Fibroblast of the aortic adventitia (primary cell): ENCODE results near the gene NFKBIZ. TPM values are rescaled to one million over a fixed set of nuclear protein-coding genes. Genes with fewer than 3 reads are reported as not detected.

Experiments used
- DNase-seq: peaks from one replicate; pipeline ENCODE4 v3.0.0-alpha.2; 2010; ENCODE audit warnings: low read depth
- H3K4me3 ChIP-seq: 2 replicates; pipeline ENCODE4 v1.5.1; 2011; ENCODE audit warnings: low read depth, mild to moderate bottlenecking, control low read depth, low read length, moderate library complexity
- CTCF ChIP-seq: IDR thresholded peaks from 2 replicates; pipeline ENCODE4 v1.5.1; 2011; ENCODE audit warnings: mild to moderate bottlenecking, low read length, control low read depth, inconsistent platforms; ENCODE audit not compliant: insufficient read depth
- total RNA-seq: library from RNA; depleted of rRNA; stranded (reverse); fragments of >200 nt; gene quantifications from 2 replicates; pipeline ENCODE4 v1.2.3, GENCODE V29; 2012; ENCODE audit warnings: low replicate concordance

NFKBIZ gene
- total RNA-seq, 1 donor, result 17.5 TPM

- H3K4me3 ChIP-seq, result no peak overlapping the region
- no peak for TF ChIP-seq CTCF
- no peak for DNase-seq
Measured at GRCh38 chr3:101825904-101826445, 23.3 kb upstream of the NFKBIZ start.

DNA sequence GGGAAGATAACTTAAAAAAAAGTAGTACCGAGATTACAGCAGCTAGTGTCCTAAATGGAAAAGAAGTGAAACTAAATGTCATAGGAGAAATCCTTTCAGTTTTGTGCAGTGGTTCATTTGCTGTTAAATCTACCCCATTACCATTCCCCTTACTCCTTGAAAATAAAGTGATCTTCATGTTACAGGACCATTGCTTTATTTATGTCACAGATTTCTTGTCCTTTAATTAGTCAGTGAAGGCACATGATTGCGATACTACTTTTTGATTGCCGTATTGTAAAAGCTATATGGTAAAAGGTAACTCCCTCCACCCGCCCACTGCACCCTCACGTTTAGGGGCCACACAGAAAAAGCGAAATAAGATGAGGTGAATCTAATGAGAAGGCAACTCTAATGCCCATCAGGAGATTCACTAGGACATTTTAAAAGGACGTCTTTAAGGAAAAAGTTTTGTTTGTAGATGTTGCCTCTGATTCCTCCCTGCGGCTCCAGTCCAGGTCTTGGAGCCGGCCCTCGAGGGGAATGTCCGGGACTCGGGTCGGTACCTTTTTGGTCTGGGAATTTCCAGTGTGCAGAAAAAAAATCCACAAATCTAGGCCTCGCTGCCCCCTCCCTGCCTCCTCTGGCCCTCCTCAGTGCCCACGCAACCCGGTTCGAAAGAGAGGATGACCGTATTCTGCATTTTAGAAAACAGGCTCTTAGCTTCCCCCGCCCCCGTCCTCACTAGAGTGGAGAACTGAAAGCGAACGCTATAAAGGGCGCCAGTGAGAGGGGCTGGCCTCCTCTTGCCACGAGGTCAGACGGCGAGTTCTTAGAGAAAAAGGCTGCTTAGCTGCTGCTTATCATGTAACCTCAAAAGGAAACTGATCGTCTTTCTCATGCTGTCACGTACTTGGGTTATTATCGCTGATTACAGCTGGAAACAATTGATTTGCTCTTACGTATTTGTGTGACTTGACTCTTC is 21.8 kb upstream of the NFKBIZ start:
- DNase-seq, result peak; percentile 77
- H3K4me3 ChIP-seq, result peak overlapping the region; percentile 69
- no peak for TF ChIP-seq CTCF

DNA sequence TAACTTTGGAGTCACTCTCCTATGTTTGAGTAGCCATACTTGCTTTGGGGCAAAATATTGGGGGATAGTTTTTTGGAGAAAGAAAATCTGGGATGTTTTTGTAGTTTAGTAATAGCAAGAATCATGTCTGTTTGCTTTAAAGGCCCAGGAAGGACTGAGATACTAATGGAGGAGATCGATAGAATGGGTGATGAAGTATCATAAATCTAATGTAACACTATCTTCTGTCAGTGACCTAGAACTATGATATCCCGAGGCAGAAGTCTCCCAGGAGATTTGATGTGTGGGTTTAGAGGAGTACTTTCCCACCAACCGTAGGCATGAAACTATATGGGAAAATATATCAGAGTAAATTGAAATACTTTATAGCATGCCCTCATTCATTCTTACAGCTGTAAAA is 21.0 kb upstream of the NFKBIZ start:
- DNase-seq, result no peak
- H3K4me3 ChIP-seq, result peak overlapping the region; percentile 69
- TF ChIP-seq CTCF, result no peak

GRCh38 chr3:101828691-101829436 is 20.4 kb upstream of the NFKBIZ start:
- no peak for TF ChIP-seq CTCF
- H3K4me3 ChIP-seq, result peak overlapping the region; percentile 69
- DNase-seq, result peak; percentile 70

GRCh38 chr3:101829437-101829830 is 19.9 kb upstream of the NFKBIZ start:
- H3K4me3 ChIP-seq, result peak overlapping the region; percentile 69
- no peak for DNase-seq
- no peak for TF ChIP-seq CTCF

DNA sequence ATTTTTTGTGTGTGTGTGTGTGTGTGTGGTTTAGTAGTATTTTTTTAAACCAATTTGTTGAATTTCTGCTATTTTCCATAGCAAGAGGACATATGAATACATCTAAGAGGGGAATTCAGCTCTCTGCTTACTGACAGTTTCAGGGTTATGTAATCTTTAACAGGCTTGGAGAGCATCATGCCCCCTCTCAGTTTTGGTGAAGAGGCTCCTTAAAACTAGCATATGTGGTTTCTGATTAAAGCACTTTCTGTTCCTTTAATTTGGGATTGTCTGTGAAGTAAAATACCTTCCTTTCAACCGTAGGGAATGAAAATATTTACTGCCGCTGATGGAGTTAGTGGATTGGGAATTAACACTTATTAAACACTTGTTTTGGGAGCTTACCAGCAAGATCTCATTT is 19.4 kb upstream of the NFKBIZ start:
- no peak overlapping the region for H3K4me3 ChIP-seq
- no peak for DNase-seq
- TF ChIP-seq CTCF, result no peak
